UCSD-AML1 (cell line): ENCODE results near the gene ICAM4.
"Not testable (repeated sequence)": the region's sequence is repeated elsewhere in the genome, so short reads cannot be mapped to it uniquely, and the experiment has no call there.

Source experiments
- DNase-seq: peaks from one replicate; lab custom pipeline; 2025; ENCODE audit not compliant: unreplicated experiment; lab: John Stamatoyannopoulos, UW

The ICAM4 gene

GRCh38 chr19:10336725-10337124 lies 50.0 kb downstream of the ICAM4 start:
- DNase-seq: not testable (repeated sequence)
